GM12878 (cell line): ENCODE results near the gene LTV1. TPM values are rescaled to one million over a fixed set of nuclear protein-coding genes. Genes with fewer than 3 reads are reported as not detected.

ENCODE experiments used
- ATAC-seq: fragments of 200-7000 bp; cut with Tn5 transposase; 3 replicates; pipeline ENCODE4 v1.9.1; 2020; ENCODE audit warnings: mild to moderate bottlenecking, moderate library complexity
- BruUV-seq: library from RNA; stranded (reverse); fragments of 400-500 nt; replicated peaks from 2 replicates; lab custom pipeline; 2021; lab: Mats Ljungman, UMichigan
- CTCF ChIA-PET: fragments of 300-600 bp; sonication (Branson Sonifier 250); formaldehyde crosslinking; extraction: SDS; loops from one replicate; lab custom pipeline; 2021; ENCODE audit warnings: inconsistent platforms; lab: Yijun Ruan, JAX
- POLR2A ChIA-PET: fragments of 350-600 bp; formaldehyde crosslinking; extraction: SDS; loops from one replicate; lab custom pipeline; 2021; ENCODE audit warnings: inconsistent platforms; lab: Charles Lee
- RAD21 ChIA-PET: fragments of 300-600 bp; sonication (Branson Sonifier 250); formaldehyde crosslinking; loops from one replicate; lab custom pipeline; 2023; ENCODE audit warnings: antibody characterized with exemption; ENCODE audit not compliant: unreplicated experiment; lab: Charles Lee
- SMC1A ChIA-PET: fragments of 300-600 bp; sonication (Branson Sonifier 250); formaldehyde crosslinking; loops from one replicate; lab custom pipeline; 2023; ENCODE audit not compliant: unreplicated experiment, uncharacterized antibody; lab: Charles Lee
- DNase-seq: peaks from one replicate; pipeline ENCODE4 v3.0.0-alpha.2; 2011; ENCODE audit warnings: low read depth, low spot score
- FAIRE-seq: peaks from 3 replicates; lab custom pipeline; 2011; peaks lifted over from hg19 to GRCh38; lab: Jason Lieb, UNC
- H2AFZ ChIP-seq: 2 replicates; pipeline ENCODE4 v1.6.0; 2011; ENCODE audit warnings: low read depth, low read length, control low read depth; ENCODE audit not compliant: control insufficient read depth
- H3K27ac ChIP-seq: 2 replicates; pipeline ENCODE4 v1.5.1; 2011; ENCODE audit warnings: control low read depth; ENCODE audit not compliant: control insufficient read depth, insufficient read depth
- H3K27me3 ChIP-seq, 2 experiments: replicated peaks in 1 of 2; 2 replicates each; pipeline versions ENCODE4 v1.6.0 to v1.6.1; 2011; ENCODE audit warnings: low read length in 1 of 2; ENCODE audit not compliant: control insufficient read depth in 2 of 2, insufficient read depth in 2 of 2
- H3K36me3 ChIP-seq, 2 experiments: 2 replicates each; pipeline ENCODE4 v1.5.1; 2011; ENCODE audit warnings: low read length in 1 of 2; ENCODE audit not compliant: control insufficient read depth in 2 of 2, insufficient read depth in 2 of 2
- H3K4me1 ChIP-seq: 2 replicates; pipeline ENCODE4 v1.6.1; 2011; ENCODE audit warnings: mild to moderate bottlenecking, low read length, moderate library complexity, mixed read lengths; ENCODE audit not compliant: control insufficient read depth, insufficient read depth
- H3K4me2 ChIP-seq: 2 replicates; pipeline ENCODE4 v1.6.0; 2011; ENCODE audit warnings: control low read depth; ENCODE audit not compliant: control insufficient read depth, insufficient read depth
- H3K4me3 ChIP-seq: fragments of 200-600 bp; sonication (generic); 2 replicates; pipeline ENCODE4 v1.5.1; 2016
- H3K79me2 ChIP-seq: 2 replicates; pipeline ENCODE4 v1.6.0; 2011; ENCODE audit warnings: low read length; ENCODE audit not compliant: control insufficient read depth, insufficient read depth
- H3K9ac ChIP-seq: 2 replicates; pipeline ENCODE4 v1.8.0; 2011; ENCODE audit warnings: low read length, control low read depth, mixed read lengths; ENCODE audit not compliant: control insufficient read depth, insufficient read depth
- H3K9me3 ChIP-seq: replicated peaks from 3 replicates; pipeline ENCODE4 v1.5.1; 2011; ENCODE audit warnings: mild to moderate bottlenecking, low read length; ENCODE audit not compliant: control insufficient read depth, insufficient read depth
- H4K20me1 ChIP-seq: 2 replicates; pipeline ENCODE4 v1.6.0; 2011; ENCODE audit not compliant: control insufficient read depth, insufficient read depth
- E2F8 ChIP-seq: fragments of 450-650 bp; IDR thresholded peaks from 2 replicates; pipeline ENCODE4 v1.6.1; 2018; ENCODE audit warnings: mild to moderate bottlenecking, low read depth, moderate library complexity; ENCODE audit not compliant: partially characterized antibody
- IRF4 ChIP-seq: IDR thresholded peaks from 2 replicates; pipeline ENCODE4 v1.6.1; 2011; ENCODE audit warnings: low read depth, low read length
- MLLT1 ChIP-seq: fragments of 450-650 bp; IDR thresholded peaks from 2 replicates; pipeline ENCODE4 v1.6.1; 2016; ENCODE audit warnings: mild to moderate bottlenecking
- YBX1 ChIP-seq: fragments of 450-650 bp; IDR thresholded peaks from 2 replicates; pipeline ENCODE4 v1.6.1; 2016; ENCODE audit warnings: antibody characterized with exemption
- WGBS: methylation state at CpG from one replicate; pipeline ENCODE4 v1.1.6; 2016; ENCODE audit warnings: low lambda C conversion rate; ENCODE audit not compliant: insufficient replicate concordance, insufficient coverage; ENCODE audit errors: missing lambda C conversion rate; 5-methylcytosine and 5-hydroxymethylcytosine counted together
- in situ Hi-C: fragments of 300-500 bp; cut with MboI; formaldehyde crosslinking; loops from 9 replicates; pipeline ENCODE4 v1.14.3; 2018; ENCODE audit warnings: mixed read lengths
- intact Hi-C: fragments of 100-400 bp; cut with micrococcal nuclease; formaldehyde crosslinking; loops from one replicate; pipeline ENCODE4 v1.14.2; 2022; ENCODE audit not compliant: unreplicated experiment
- polyA plus RNA-seq, 11 experiments: library from polyadenylated mRNA; depleted of rRNA in 4 of 11; unstranded in 6 of 11; stranded (reverse) in 5 of 11; fragments of >200 nt; fragmentation: Nextera tagmentation in 4 of 11; fragmentation: Illumina TruSeq in 1 of 11; extraction: Ambion mirVana in 4 of 11; extraction: Trizol in 1 of 11; gene quantifications; 1 replicate in 1 of 11; 2 replicates in 10 of 11; pipeline versions ENCODE4 v1.2.1 to v1.2.3, GENCODE V29; 2011 to 2016; ENCODE audit warnings: inconsistent platforms in 2 of 11, missing spikeins in 2 of 11, low read depth in 1 of 11
- total RNA-seq, 4 experiments: library from RNA; depleted of rRNA in 3 of 4; stranded (reverse); fragments of >200 nt in 3 of 4; fragmentation: Illumina TruSeq in 1 of 4; extraction: Trizol in 1 of 4; gene quantifications; 2 replicates each; pipeline versions ENCODE4 v1.2.1 to v1.2.3, GENCODE V29; 2013 to 2021

Gene LTV1
- total and polyA plus RNA-seq, 10 of the 15 experiments (the other 5 are each of a cell fraction or from before 2014, with no cell fraction given), result 22.3 to 66.4 (median 52.0) TPM

GRCh38 chr6:143840595-143841265 is 2.4 kb upstream of the LTV1 start (continued):
- TF ChIP-seq YBX1, result no peak

- ATAC-seq (peak; percentile 43; the same call in 2 of the 3 replicates), FAIRE-seq (no peak), DNase-seq (no peak)
- peak overlapping the region; percentile 88 for H3K4me3 ChIP-seq
- in situ Hi-C loops, result no loop called here
- TSS peak; percentile 99 for BruUV-seq
- 78% methylated on average over 7 of the region's 7 CpGs for WGBS
- H3K36me3 ChIP-seq, result peaks cover 2 to 13% of the 10 kb centered on the region in 2 experiments
- peak overlapping the region; percentile 75 for H3K4me2 ChIP-seq
- RAD21 ChIA-PET, result interaction anchor here (0.6 to 1.5 kb wide), 7 partner anchors 21 to 1427 kb away, joined by 3 to 4 read pairs (median 3); no protein-coding TSS in a partner anchor
- TF ChIP-seq MLLT1 (peak; percentile 79; the same call in 1 of the 2 replicates), E2F8 (no peak), IRF4 (0 out of 2 replicates have a peak, but pooled peaks have one; percentile 3)
- peak overlapping the region; percentile 78 for H3K27ac ChIP-seq
- no peaks in the 10 kb centered on the region for H3K4me1 ChIP-seq
- no peaks in the 10 kb centered on the region for H4K20me1 ChIP-seq
- H3K27me3 ChIP-seq, result no peaks in the 10 kb centered on the region
- H2AFZ ChIP-seq, result peak overlapping the region; percentile 91
- peaks cover 23% of the 10 kb centered on the region for H3K79me2 ChIP-seq
- H3K9me3 ChIP-seq, result no peaks in the 10 kb centered on the region; the same call in 2 of the 3 replicates
- H3K9ac ChIP-seq, result peak overlapping the region; percentile 93
- CTCF ChIA-PET, result interaction anchor here (0.6 to 3.7 kb wide), 7 partner anchors 10 to 396 kb away, joined by 3 to 11 read pairs (median 3); no protein-coding TSS in a partner anchor
- POLR2A ChIA-PET, result interaction anchor here (0.6 to 1.8 kb wide), 3 partner anchors 10 to 959 kb away, joined by 3 to 4 read pairs (median 4); no protein-coding TSS in a partner anchor
- intact Hi-C loops, result loop anchor here (5.0 kb wide), 3 partner anchors 265 to 390 kb away; partner anchors contain the start of genes ADAT2, FUCA2 and PEX3
- SMC1A ChIA-PET, result interaction anchor here (0.7 to 3.0 kb wide), 8 partner anchors 11 to 335 kb away, joined by 3 to 7 read pairs (median 4); no protein-coding TSS in a partner anchor
These were observed 657 bp upstream of the LTV1 start for GRCh38 chr6:143842461-143842901.
